Activated CD8-positive, alpha-beta T cell treated with anti-CD3 and anti-CD28 coated beads for 36 hours (primary cell): Measurements from ENCODE around the gene RCBTB1. TPM values are rescaled to one million over a fixed set of nuclear protein-coding genes. Genes with fewer than 3 reads are reported as not detected.

Source experiments
- ATAC-seq: fragments of 200-7000 bp; cut with Tn5 transposase; one replicate; pipeline ENCODE4 v1.10.0; 2021; ENCODE audit warnings: mild to moderate bottlenecking, moderate library complexity
- CTCF ChIA-PET: fragments of 350-600 bp; sonication (Branson Sonifier 250); formaldehyde crosslinking; loops from one replicate; lab custom pipeline; 2021; ENCODE audit warnings: antibody characterized with exemption; lab: Charles Lee
- POLR2A ChIA-PET: fragments of 350-600 bp; sonication (Branson Sonifier 250); formaldehyde crosslinking; loops from one replicate; lab custom pipeline; 2021; ENCODE audit warnings: antibody characterized with exemption; lab: Charles Lee
- DNase-seq: peaks from one replicate; pipeline ENCODE4 v3.0.0-alpha.2; 2020
- H3K27ac Mint-ChIP-seq: one replicate; pipeline ENCODE4 v1.8.0; 2021; ENCODE audit warnings: mild to moderate bottlenecking, mixed read lengths
- H3K27me3 Mint-ChIP-seq: one replicate; pipeline ENCODE4 v1.8.0; 2021; ENCODE audit warnings: mixed read lengths
- H3K36me3 Mint-ChIP-seq: one replicate; pipeline ENCODE4 v1.8.0; 2021; ENCODE audit warnings: low read depth, mixed read lengths
- H3K4me1 Mint-ChIP-seq: one replicate; pipeline ENCODE4 v1.8.0; 2021; ENCODE audit warnings: low read depth, mixed read lengths
- H3K4me3 Mint-ChIP-seq: one replicate; pipeline ENCODE4 v1.8.0; 2021; ENCODE audit warnings: mild to moderate bottlenecking, moderate library complexity, mixed read lengths
- H3K9me3 Mint-ChIP-seq: one replicate; pipeline ENCODE4 v1.8.0; 2021; ENCODE audit warnings: mixed read lengths
- CTCF ChIP-seq: fragments of 200-600 bp; IDR thresholded peaks from one replicate; pipeline ENCODE4 v1.8.0; 2022; ENCODE audit warnings: antibody characterized with exemption, mild to moderate bottlenecking
- intact Hi-C: fragments of 100-400 bp; cut with micrococcal nuclease; formaldehyde crosslinking; loops from one replicate; pipeline ENCODE4 v1.10.0; 2022
- total RNA-seq, 2 experiments: library from RNA; stranded (reverse); gene quantifications; one replicate each; pipeline ENCODE4 v1.2.3, GENCODE V29; 2021

The RCBTB1 gene
- total RNA-seq, 2 experiments from 2014 or later, result 14.2 to 14.6 TPM

- peak overlapping the region; percentile 91 for H3K4me3 Mint-ChIP-seq
- intact Hi-C loops, result no loop called here
- no peak for TF ChIP-seq CTCF
- CTCF ChIA-PET, result interaction anchor here (0.7 to 1.0 kb wide), 2 partner anchors 24 to 89 kb away, joined by 3 to 4 read pairs; partner anchors contain the start of gene PHF11
- H3K27me3 Mint-ChIP-seq, result no peaks in the 10 kb centered on the region
- peaks cover 9% of the 10 kb centered on the region for H3K36me3 Mint-ChIP-seq
- peaks cover 23% of the 10 kb centered on the region for H3K4me1 Mint-ChIP-seq
- peak overlapping the region; percentile 86 for H3K27ac Mint-ChIP-seq
- DNase-seq (peak; percentile 10), ATAC-seq (no peak)
- POLR2A ChIA-PET, result interaction anchor here (0.9 to 1.5 kb wide), 5 partner anchors 13 to 141 kb away, joined by 3 to 4 read pairs (median 3); partner anchors contain the start of genes CAB39L and SETDB2
- no peaks in the 10 kb centered on the region for H3K9me3 Mint-ChIP-seq
These were observed 581 bp downstream of the RCBTB1 start for GRCh38 chr13:49584771-49585182.

GRCh38 chr13:49580980-49581680, 4.2 kb downstream of the RCBTB1 start:
- Mint-ChIP-seq H3K27me3 (no peaks in the 10 kb centered on the region), H3K9me3 (no peaks in the 10 kb centered on the region), H3K36me3 (peaks cover 14% of the 10 kb centered on the region), H3K4me1 (peaks cover 22% of the 10 kb centered on the region), H3K4me3 (no peak overlapping the region), H3K27ac (no peak overlapping the region)
- intact Hi-C loops, result no loop called here
- ATAC-seq (no peak), DNase-seq (no peak)
- CTCF ChIA-PET, result no interaction called here
- POLR2A ChIA-PET, result interaction anchor here (0.7 to 1.0 kb wide), 2 partner anchors 24 to 285 kb away, joined by 3 read pairs; no protein-coding TSS in a partner anchor
- no peak for TF ChIP-seq CTCF

- TF ChIP-seq CTCF, result no peak
- Mint-ChIP-seq H3K9me3 (peaks cover 2% of the 10 kb centered on the region), H3K36me3 (peaks cover 15% of the 10 kb centered on the region), H3K27me3 (no peaks in the 10 kb centered on the region), H3K4me3 (no peak overlapping the region), H3K4me1 (peaks cover 20% of the 10 kb centered on the region), H3K27ac (no peak overlapping the region)
- DNase-seq (no peak), ATAC-seq (no peak)
- POLR2A ChIA-PET, result no interaction called here
- intact Hi-C loops, result no loop called here
- CTCF ChIA-PET, result no interaction called here
These were observed 5.9 kb downstream of the RCBTB1 start for GRCh38 chr13:49579501-49579900.

- peaks cover 5% of the 10 kb centered on the region for H3K36me3 Mint-ChIP-seq
- H3K27me3 Mint-ChIP-seq, result no peaks in the 10 kb centered on the region
- peaks cover 2% of the 10 kb centered on the region for H3K9me3 Mint-ChIP-seq
- ATAC-seq, result no peak
- ChIA-PET POLR2A (no interaction called here), CTCF (interaction anchor here (0.6 kb wide), 1 partner anchor 35 kb away, joined by 3 read pairs; no protein-coding TSS in a partner anchor)
- H3K4me3 Mint-ChIP-seq, result no peak overlapping the region
- intact Hi-C loops, result no loop called here
- TF ChIP-seq CTCF, result no peak
- no peak overlapping the region for H3K27ac Mint-ChIP-seq
- H3K4me1 Mint-ChIP-seq, result peaks cover 23% of the 10 kb centered on the region
- DNase-seq, result no peak
These were observed 13.8 kb downstream of the RCBTB1 start for GRCh38 chr13:49571299-49572240.
